ENCODE data around the gene PIGH.

GRCh38 chr14:67579636-67580035 is 20.4 kb downstream of the PIGH start:
- no peak for TF ChIP-seq POLR2A (IDR thresholded peaks at IDR 0.05)
- TF ChIP-seq CTCF (IDR thresholded peaks at IDR 0.05): no peak
